Nephron progenitor cell (in vitro differentiated cells): ENCODE results near the gene CDHR1.
"Not testable (repeated sequence)": the region's sequence is repeated elsewhere in the genome, so short reads cannot be mapped to it uniquely, and the experiment has no call there.

ENCODE experiments used
- DNase-seq: peaks from one replicate; pipeline ENCODE4 v3.0.0; 2021
- H3K27ac Mint-ChIP-seq: 2 replicates; pipeline ENCODE4 v1.8.0; 2021; ENCODE audit warnings: mild to moderate bottlenecking, moderate library complexity, mixed read lengths
- H3K27me3 Mint-ChIP-seq: 2 replicates; pipeline ENCODE4 v1.8.0; 2021; ENCODE audit warnings: mild to moderate bottlenecking, low read depth, mixed read lengths; ENCODE audit not compliant: poor library complexity
- H3K36me3 Mint-ChIP-seq: 2 replicates; pipeline ENCODE4 v1.8.0; 2021; ENCODE audit warnings: low read depth, mixed read lengths
- H3K4me1 Mint-ChIP-seq: 2 replicates; pipeline ENCODE4 v1.8.0; 2021; ENCODE audit warnings: mixed read lengths
- H3K4me3 Mint-ChIP-seq: 2 replicates; pipeline ENCODE4 v1.8.0; 2021; ENCODE audit warnings: mild to moderate bottlenecking, moderate library complexity, mixed read lengths
- H3K9me3 Mint-ChIP-seq: 2 replicates; pipeline ENCODE4 v1.8.0; 2021; ENCODE audit warnings: mild to moderate bottlenecking, moderate library complexity, mixed read lengths
- TF ChIP-seq, protein P1 (sequence below): fragments of 200-600 bp; sonication (generic); IDR thresholded peaks from 2 replicates; pipeline ENCODE4 v1.5.0; 2021; ENCODE audit warnings: antibody characterized with exemption

The CDHR1 gene

DNA sequence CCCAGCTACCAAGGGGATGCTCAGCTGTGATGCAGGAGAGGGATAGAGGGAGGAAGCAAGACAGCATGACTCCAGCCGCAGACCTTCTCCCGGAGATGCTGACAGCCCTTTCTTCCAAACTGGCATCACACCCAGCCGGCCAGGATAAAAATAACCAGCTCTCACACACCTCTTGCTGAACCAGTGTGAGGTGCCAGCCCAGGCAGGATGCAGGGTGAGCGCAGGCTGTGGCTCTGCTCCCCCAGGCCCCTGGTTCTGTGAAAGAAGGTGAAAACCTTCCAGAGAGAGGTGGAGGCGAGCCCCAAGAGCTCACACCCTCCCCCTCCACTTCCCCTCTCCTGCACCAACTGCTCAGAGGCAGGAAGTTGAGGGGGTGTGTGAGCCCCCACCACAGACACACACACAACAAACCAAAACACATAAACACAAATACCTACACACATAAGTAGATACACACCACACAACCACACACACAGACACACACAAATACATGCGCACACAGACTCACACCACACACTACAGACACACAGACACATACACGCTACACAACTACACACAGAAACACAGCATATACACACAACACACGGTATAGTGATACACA lies 16.7 kb upstream of the CDHR1 start:
- DNase-seq = no peak
- TF ChIP-seq, protein P1, sequence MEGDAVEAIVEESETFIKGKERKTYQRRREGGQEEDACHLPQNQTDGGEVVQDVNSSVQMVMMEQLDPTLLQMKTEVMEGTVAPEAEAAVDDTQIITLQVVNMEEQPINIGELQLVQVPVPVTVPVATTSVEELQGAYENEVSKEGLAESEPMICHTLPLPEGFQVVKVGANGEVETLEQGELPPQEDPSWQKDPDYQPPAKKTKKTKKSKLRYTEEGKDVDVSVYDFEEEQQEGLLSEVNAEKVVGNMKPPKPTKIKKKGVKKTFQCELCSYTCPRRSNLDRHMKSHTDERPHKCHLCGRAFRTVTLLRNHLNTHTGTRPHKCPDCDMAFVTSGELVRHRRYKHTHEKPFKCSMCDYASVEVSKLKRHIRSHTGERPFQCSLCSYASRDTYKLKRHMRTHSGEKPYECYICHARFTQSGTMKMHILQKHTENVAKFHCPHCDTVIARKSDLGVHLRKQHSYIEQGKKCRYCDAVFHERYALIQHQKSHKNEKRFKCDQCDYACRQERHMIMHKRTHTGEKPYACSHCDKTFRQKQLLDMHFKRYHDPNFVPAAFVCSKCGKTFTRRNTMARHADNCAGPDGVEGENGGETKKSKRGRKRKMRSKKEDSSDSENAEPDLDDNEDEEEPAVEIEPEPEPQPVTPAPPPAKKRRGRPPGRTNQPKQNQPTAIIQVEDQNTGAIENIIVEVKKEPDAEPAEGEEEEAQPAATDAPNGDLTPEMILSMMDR = no peak
- H3K4me3 Mint-ChIP-seq = no peak overlapping the region
- H3K36me3 Mint-ChIP-seq = no peaks in the 10 kb centered on the region
- no peak overlapping the region for H3K27ac Mint-ChIP-seq
- H3K9me3 Mint-ChIP-seq = peaks cover 4% of the 10 kb centered on the region
- no peaks in the 10 kb centered on the region for H3K27me3 Mint-ChIP-seq
- peaks cover 5% of the 10 kb centered on the region for H3K4me1 Mint-ChIP-seq

DNA sequence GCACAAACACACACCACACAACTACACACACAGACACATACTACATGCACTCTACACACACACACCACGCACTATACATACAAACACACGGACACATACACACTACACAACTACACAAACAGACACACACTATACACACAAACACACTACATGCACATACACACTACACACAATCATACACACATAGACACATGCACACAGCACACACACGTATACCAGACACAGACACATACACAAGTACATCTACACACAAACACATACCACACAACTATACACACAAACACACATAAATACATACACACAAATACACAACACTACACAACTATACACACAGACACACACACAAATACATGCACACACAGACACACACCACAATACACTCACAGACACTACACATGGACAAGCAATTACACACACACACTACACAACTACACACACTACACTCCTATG lies 16.2 kb upstream of the CDHR1 start:
- Mint-ChIP-seq H3K36me3 (no peaks in the 10 kb centered on the region), H3K27ac (no peak overlapping the region), H3K9me3 (peaks cover 4% of the 10 kb centered on the region), H3K27me3 (no peaks in the 10 kb centered on the region), H3K4me3 (no peak overlapping the region), H3K4me1 (peaks cover 5% of the 10 kb centered on the region)
- TF ChIP-seq, protein P1 = no peak
- DNase-seq = no peak

DNA sequence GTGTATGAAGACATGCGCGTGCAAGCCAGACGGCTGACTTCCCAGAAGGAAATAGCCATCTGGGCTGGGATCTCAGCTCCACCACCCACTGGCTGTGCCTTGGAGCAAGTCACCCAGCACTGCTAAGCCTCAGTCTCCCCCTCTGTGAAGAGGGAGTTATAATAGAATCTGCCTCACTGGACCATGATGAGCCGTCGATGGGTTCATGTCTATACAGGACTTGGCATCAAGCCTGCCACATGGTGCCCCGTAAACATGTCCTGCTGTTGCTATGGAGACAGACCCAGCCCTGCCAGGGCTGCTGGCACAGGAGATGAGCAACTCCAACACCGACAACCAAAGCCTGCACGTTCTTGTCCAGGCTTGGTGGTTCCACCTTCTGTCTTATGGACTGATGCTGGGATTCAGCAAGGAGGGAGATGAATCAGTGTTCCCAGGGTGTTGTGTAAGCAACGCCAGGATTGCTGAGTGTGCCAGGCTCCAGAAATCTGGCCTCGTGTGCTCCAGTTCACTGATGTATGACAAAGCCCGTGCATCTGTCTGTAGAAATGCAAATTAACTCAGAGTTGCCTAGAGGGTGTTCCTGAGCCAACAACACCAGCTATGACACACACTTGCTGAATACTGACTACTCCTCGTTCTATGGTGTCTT lies 15.2 kb upstream of the CDHR1 start:
- Mint-ChIP-seq H3K4me1 (peaks cover 5% of the 10 kb centered on the region), H3K9me3 (peaks cover 4% of the 10 kb centered on the region), H3K36me3 (no peaks in the 10 kb centered on the region), H3K27me3 (no peaks in the 10 kb centered on the region), H3K27ac (no peak overlapping the region), H3K4me3 (no peak overlapping the region)
- no peak for DNase-seq
- TF ChIP-seq, protein P1 = no peak

DNA sequence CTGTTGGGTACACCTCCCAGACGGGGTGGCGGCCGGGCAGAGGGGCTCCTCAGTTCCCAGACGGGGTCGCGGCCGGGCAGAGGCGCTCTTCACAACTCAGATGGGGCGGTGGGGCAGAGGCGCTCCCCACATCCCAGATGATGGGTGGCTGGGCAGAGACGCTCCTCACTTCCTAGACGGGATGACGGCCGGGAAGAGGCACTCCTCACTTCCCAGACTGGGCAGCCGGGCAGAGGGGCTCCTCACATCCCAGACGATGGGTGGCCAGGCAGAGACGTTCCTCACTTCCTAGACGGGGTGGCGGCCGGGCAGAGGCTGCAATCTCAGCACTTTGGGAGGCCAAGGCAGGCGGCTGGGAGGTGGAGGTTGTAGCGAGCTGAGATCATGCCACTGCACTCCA lies 14.0 kb upstream of the CDHR1 start:
- not testable (repeated sequence) for H3K4me3 Mint-ChIP-seq, H3K4me1 Mint-ChIP-seq, H3K36me3 Mint-ChIP-seq, H3K27me3 Mint-ChIP-seq, H3K27ac Mint-ChIP-seq, DNase-seq, H3K9me3 Mint-ChIP-seq

DNA sequence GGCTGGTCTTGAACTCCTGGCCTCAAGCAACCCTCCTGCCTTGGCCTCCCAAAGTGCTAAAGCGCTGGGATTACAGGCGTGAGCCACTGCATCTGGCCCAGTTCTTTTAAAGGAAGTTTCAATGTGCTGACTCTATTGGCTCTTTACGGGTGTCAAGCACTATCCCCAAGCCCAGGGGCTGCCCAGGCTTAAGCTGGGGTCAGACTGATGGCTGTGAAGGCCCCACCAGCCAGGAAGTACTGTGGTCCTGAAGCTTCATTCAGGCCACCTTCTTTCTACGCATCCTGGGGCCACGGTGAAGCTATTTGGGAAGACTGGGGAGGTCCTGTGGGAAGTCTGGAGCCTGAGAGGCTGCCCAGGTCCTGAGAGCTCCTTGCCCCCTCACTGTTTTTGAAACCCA lies 12.7 kb upstream of the CDHR1 start:
- Mint-ChIP-seq H3K4me1 (peaks cover 3% of the 10 kb centered on the region), H3K9me3 (peaks cover 4% of the 10 kb centered on the region), H3K27ac (no peak overlapping the region), H3K4me3 (no peak overlapping the region), H3K36me3 (no peaks in the 10 kb centered on the region), H3K27me3 (no peaks in the 10 kb centered on the region)
- DNase-seq = no peak
- TF ChIP-seq, protein P1 = no peak

DNA sequence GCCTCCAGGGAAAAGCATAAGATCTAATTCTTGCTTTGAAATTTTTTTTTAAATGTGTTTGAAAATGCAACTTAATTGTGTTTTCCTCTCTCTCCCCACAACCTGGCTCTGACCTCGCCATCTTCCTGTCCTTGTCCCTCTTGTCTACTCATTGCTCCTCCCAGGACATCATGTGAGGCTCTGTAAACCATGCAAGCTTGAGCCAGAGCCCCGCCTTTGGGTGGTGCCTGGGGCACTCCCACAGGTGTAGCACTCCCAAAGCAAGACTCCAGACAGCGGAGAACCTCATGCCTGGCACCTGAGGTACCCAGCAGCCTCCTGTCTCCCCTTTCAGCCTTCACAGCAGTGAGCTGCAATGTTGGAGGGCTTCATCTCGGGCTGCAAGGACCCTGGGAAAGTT lies 9.8 kb upstream of the CDHR1 start:
- peaks cover 4% of the 10 kb centered on the region for H3K9me3 Mint-ChIP-seq
- H3K36me3 Mint-ChIP-seq = no peaks in the 10 kb centered on the region
- H3K27ac Mint-ChIP-seq = no peak overlapping the region
- TF ChIP-seq, protein P1 = no peak
- H3K27me3 Mint-ChIP-seq = no peaks in the 10 kb centered on the region
- no peaks in the 10 kb centered on the region for H3K4me1 Mint-ChIP-seq
- DNase-seq = no peak
- no peak overlapping the region for H3K4me3 Mint-ChIP-seq
